K562 (cell line): ENCODE data around the gene CDC42SE2. TPM values are rescaled to one million over a fixed set of nuclear protein-coding genes. Genes with fewer than 3 reads are reported as not detected.

Experiments used
- ATAC-seq: fragments of 200-7000 bp; cut with Tn5 transposase; 3 replicates; pipeline ENCODE4 v1.9.1; 2020; ENCODE audit warnings: moderate library complexity
- BruUV-seq: library from RNA; stranded (reverse); fragments of 400-500 nt; replicated peaks from 2 replicates; lab custom pipeline; 2021; lab: Mats Ljungman, UMichigan
- CTCF ChIA-PET: fragments of 300-600 bp; formaldehyde crosslinking; extraction: SDS; loops from one replicate; lab custom pipeline; 2021; ENCODE audit warnings: low intra/inter-chr PET ratio; lab: Yijun Ruan, JAX
- POLR2A ChIA-PET: fragments of 300-600, 350-650 bp; sonication (Branson Sonifier 250); formaldehyde crosslinking; extraction: SDS; loops from one replicate; lab custom pipeline; 2021; ENCODE audit warnings: antibody characterized with exemption, inconsistent platforms; lab: Yijun Ruan, JAX
- DNase-seq, 4 experiments: peaks; one replicate each; pipeline versions ENCODE4 v3.0.0 to v3.0.0-alpha.2; 2011 to 2018; ENCODE audit warnings: low spot score in 3 of 4, mixed read lengths in 3 of 4; ENCODE audit errors: extremely low read depth in 1 of 4
- FAIRE-seq: peaks from 2 replicates; lab custom pipeline; 2011; peaks lifted over from hg19 to GRCh38; lab: Jason Lieb, UNC
- H2AFZ ChIP-seq: 2 replicates; pipeline ENCODE4 v1.6.0; 2011; ENCODE audit warnings: low read depth, low read length, control low read depth, inconsistent platforms
- H3K27ac ChIP-seq: fragments of 200-600 bp; 3 replicates; pipeline ENCODE4 v1.8.0; 2011; ENCODE audit warnings: low read depth, mild to moderate bottlenecking, control low read depth, inconsistent platforms, low read length, moderate library complexity, mixed read lengths; ENCODE audit errors: extremely low read depth
- H3K27me3 ChIP-seq, 2 experiments: fragments of 300-600 bp in 1 of 2; 2 replicates in 1 of 2; 3 replicates in 1 of 2; pipeline versions ENCODE4 v1.6.0 to v1.8.0; 2011; ENCODE audit warnings: inconsistent platforms in 2 of 2, low read length in 2 of 2, mild to moderate bottlenecking in 1 of 2, mixed read lengths in 1 of 2, moderate library complexity in 1 of 2; ENCODE audit not compliant: control insufficient read depth in 2 of 2, insufficient read depth in 2 of 2
- H3K36me3 ChIP-seq: fragments of 300-600 bp; 3 replicates; pipeline ENCODE4 v1.8.0; 2011; ENCODE audit warnings: mild to moderate bottlenecking, low read length, inconsistent platforms; ENCODE audit not compliant: control insufficient read depth, insufficient read depth
- H3K4me1 ChIP-seq, 2 experiments: fragments of 200-600 bp in 1 of 2; replicated peaks in 1 of 2; 2 replicates in 1 of 2; 3 replicates in 1 of 2; pipeline versions ENCODE4 v1.5.1 to v1.8.0; 2011; ENCODE audit warnings: inconsistent platforms in 2 of 2, low read length in 2 of 2, mild to moderate bottlenecking in 1 of 2, mixed read lengths in 1 of 2, moderate library complexity in 1 of 2; ENCODE audit not compliant: control insufficient read depth in 2 of 2, insufficient read depth in 2 of 2
- H3K4me2 ChIP-seq: 2 replicates; pipeline ENCODE4 v1.6.1; 2011; ENCODE audit warnings: low read length, control low read depth, inconsistent platforms, mixed read lengths; ENCODE audit not compliant: insufficient read depth
- H3K4me3 ChIP-seq: fragments of 200-600 bp; sonication (generic), shearing (Covaris generic); 2 replicates; pipeline ENCODE4 v1.5.1; 2016; ENCODE audit warnings: control low read depth, inconsistent platforms
- H3K79me2 ChIP-seq: fragments of 200-600 bp; 3 replicates; pipeline ENCODE4 v1.8.0; 2011; ENCODE audit warnings: low read length, inconsistent platforms; ENCODE audit not compliant: control insufficient read depth, insufficient read depth
- H3K9ac ChIP-seq, 2 experiments: 2 replicates each; pipeline versions ENCODE4 v1.6.0 to v1.6.1; 2011; ENCODE audit warnings: low read depth in 2 of 2, low read length in 2 of 2, control low read depth in 1 of 2, inconsistent platforms in 1 of 2, mild to moderate bottlenecking in 1 of 2, mixed read lengths in 1 of 2; ENCODE audit not compliant: insufficient read depth in 1 of 2
- H3K9me1 ChIP-seq: one replicate; pipeline ENCODE4 v1.6.0; 2011; ENCODE audit warnings: inconsistent platforms, mild to moderate bottlenecking, low read length, moderate library complexity; ENCODE audit not compliant: control insufficient read depth, insufficient read depth
- H3K9me3 ChIP-seq: replicated peaks from 2 replicates; pipeline ENCODE4 v1.5.1; 2011; ENCODE audit warnings: low read depth, low read length, inconsistent platforms; ENCODE audit not compliant: control insufficient read depth, insufficient read depth
- H4K20me1 ChIP-seq: replicated peaks from 2 replicates; pipeline ENCODE4 v1.6.1; 2011; ENCODE audit warnings: low read length, inconsistent platforms, mixed read lengths; ENCODE audit not compliant: control insufficient read depth, insufficient read depth
- ETS2 ChIP-seq: IDR thresholded peaks from 2 replicates; pipeline ENCODE4 v1.6.1; 2016; ENCODE audit warnings: borderline replicate concordance, missing genetic modification characterization, mild to moderate bottlenecking, moderate library complexity, missing compliant biosample characterization; ENCODE audit not compliant: poor library complexity, severe bottlenecking
- HDAC2 ChIP-seq: fragments of 450-650 bp; IDR thresholded peaks from 2 replicates; pipeline ENCODE4 v1.6.1; 2016; ENCODE audit warnings: mild to moderate bottlenecking
- NR1H2 ChIP-seq: sonication (generic); formaldehyde crosslinking; IDR thresholded peaks from 2 replicates; pipeline ENCODE4 v1.4.0; 2020; ENCODE audit warnings: mild to moderate bottlenecking, missing genetic modification reagents
- SMARCA5 ChIP-seq: fragments of 450-650 bp; IDR thresholded peaks from 2 replicates; pipeline ENCODE4 v1.6.1; 2016
- WHSC1 ChIP-seq: IDR thresholded peaks from one replicate; pipeline ENCODE4 v1.6.1; 2012; ENCODE audit warnings: low read length, control low read depth, inconsistent platforms
- ZNF184 ChIP-seq: sonication (generic); formaldehyde crosslinking; IDR thresholded peaks from 2 replicates; pipeline ENCODE4 v1.5.0; 2020; ENCODE audit warnings: missing genetic modification reagents
- WGBS: fragments of 100-300 bp; shearing (Covaris generic); methylation state at CpG from one replicate; pipeline ENCODE4 v1.1.6; 2016; ENCODE audit warnings: low coverage, mixed read lengths; ENCODE audit not compliant: insufficient coverage; ENCODE audit errors: missing lambda C conversion rate; 5-methylcytosine and 5-hydroxymethylcytosine counted together
- in situ Hi-C: fragments of 300-500 bp; cut with MboI; formaldehyde crosslinking; loops from 4 replicates; pipeline ENCODE4 v1.15.0; 2018; ENCODE audit warnings: inconsistent platforms, mixed read lengths
- intact Hi-C: fragments of 100-400 bp; cut with micrococcal nuclease; formaldehyde crosslinking; loops from 2 replicates; pipeline ENCODE4 v1.14.2; 2022
- polyA plus RNA-seq, 8 experiments: library from polyadenylated mRNA; depleted of rRNA in 4 of 8; stranded (reverse) in 5 of 8; unstranded in 3 of 8; fragments of >200 nt; fragmentation: Nextera tagmentation in 2 of 8; fragmentation: Illumina TruSeq in 1 of 8; extraction: Ambion mirVana in 2 of 8; extraction: Trizol in 1 of 8; gene quantifications; 2 replicates each; pipeline versions ENCODE4 v1.2.1 to v1.2.3, GENCODE V29; 2011 to 2014; ENCODE audit warnings: inconsistent platforms in 1 of 8, missing spikeins in 1 of 8
- total RNA-seq, 7 experiments: library from RNA; depleted of rRNA in 6 of 7; stranded (reverse); fragments of >200 nt in 6 of 7; fragmentation: Illumina TruSeq in 2 of 7; extraction: Trizol in 2 of 7; gene quantifications; 2 replicates each; pipeline versions ENCODE4 v1.2.1 to v1.2.3, GENCODE V29; 2011 to 2021; ENCODE audit warnings: low replicate concordance in 1 of 7
- TF ChIP-seq, protein P1 (sequence below): fragments of 450-650 bp; IDR thresholded peaks from 2 replicates; pipeline ENCODE4 v1.6.1; 2017; ENCODE audit warnings: mild to moderate bottlenecking, moderate library complexity
- TF ChIP-seq, protein P2 (sequence below): fragments of 250-450 bp; sonication (Bioruptor Pico); IDR thresholded peaks from 2 replicates; pipeline ENCODE4 v1.6.1; 2021; ENCODE audit warnings: mild to moderate bottlenecking

Gene CDC42SE2
- total and polyA plus RNA-seq, 9 of the 15 experiments (the other 6 are each of a cell fraction or from before 2014, with no cell fraction given): 24.8 to 44.3 (median 32.7) TPM

DNA sequence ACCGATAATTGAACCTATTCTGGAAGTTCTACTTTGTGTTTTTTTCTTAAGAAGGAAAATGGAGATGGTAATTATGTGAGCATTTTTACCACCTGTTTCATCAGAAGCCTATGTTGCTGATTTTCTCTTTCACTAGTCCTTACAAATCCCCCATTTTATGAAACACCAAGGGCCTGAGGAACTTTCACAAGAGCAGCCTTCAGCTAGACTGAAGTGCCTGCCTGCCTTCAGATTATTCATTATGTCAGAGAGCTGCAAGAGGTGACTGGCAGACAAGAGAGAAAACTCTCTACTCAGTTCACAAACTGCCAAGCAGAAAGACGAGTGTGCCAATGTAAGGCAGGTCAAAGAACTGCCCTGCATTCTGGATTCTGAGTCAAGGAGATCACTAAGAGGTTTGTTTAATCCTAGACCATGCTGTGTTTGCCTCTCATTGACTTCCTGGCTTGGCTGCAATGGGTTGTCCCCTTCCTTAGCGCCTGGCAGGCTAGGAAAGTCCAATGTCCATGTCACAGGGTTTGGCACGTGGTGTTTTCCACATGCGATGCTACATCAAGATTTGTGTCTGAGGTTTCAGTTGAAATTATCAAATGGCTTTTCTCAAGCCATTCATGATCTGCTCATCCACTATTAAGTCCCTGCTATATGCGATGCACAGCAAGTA, 143.3 kb downstream of the CDC42SE2 start:
- FAIRE-seq (no peak), ATAC-seq (no peak), DNase-seq (no peak)
- 0 out of 2 replicates have a peak, but pooled peaks cover 5% of the 10 kb centered on the region for H3K9me3 ChIP-seq
- H3K4me1 ChIP-seq: no peaks in the 10 kb centered on the region
- WGBS: 87% methylated on average over 6 of the region's 6 CpGs
- POLR2A ChIA-PET: interaction anchor here (0.6 to 4.1 kb wide), 2 partner anchors 11 to 331 kb away, joined by 4 to 21 read pairs; no protein-coding TSS in a partner anchor
- no peak overlapping the region for H3K4me3 ChIP-seq
- CTCF ChIA-PET: no interaction called here
- TF ChIP-seq, protein P1, sequence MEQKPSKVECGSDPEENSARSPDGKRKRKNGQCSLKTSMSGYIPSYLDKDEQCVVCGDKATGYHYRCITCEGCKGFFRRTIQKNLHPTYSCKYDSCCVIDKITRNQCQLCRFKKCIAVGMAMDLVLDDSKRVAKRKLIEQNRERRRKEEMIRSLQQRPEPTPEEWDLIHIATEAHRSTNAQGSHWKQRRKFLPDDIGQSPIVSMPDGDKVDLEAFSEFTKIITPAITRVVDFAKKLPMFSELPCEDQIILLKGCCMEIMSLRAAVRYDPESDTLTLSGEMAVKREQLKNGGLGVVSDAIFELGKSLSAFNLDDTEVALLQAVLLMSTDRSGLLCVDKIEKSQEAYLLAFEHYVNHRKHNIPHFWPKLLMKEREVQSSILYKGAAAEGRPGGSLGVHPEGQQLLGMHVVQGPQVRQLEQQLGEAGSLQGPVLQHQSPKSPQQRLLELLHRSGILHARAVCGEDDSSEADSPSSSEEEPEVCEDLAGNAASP: no peak
- no peak for TF ChIP-seq SMARCA5
- TF ChIP-seq ZNF184: no peak
- no peak for TF ChIP-seq HDAC2
- TF ChIP-seq NR1H2 (CRISPR knock-in tag): no peak
- TF ChIP-seq ETS2 (tag): no peak
- TF ChIP-seq, protein P2, sequence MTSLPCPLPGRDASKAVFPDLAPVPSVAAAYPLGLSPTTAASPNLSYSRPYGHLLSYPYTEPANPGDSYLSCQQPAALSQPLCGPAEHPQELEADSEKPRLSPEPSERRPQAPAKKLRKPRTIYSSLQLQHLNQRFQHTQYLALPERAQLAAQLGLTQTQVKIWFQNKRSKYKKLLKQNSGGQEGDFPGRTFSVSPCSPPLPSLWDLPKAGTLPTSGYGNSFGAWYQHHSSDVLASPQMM: no peak
- no peak for TF ChIP-seq WHSC1
- intact Hi-C loops (no loop called here), in situ Hi-C loops (no loop called here)
- peaks cover 52% of the 10 kb centered on the region for H3K36me3 ChIP-seq
- BruUV-seq: no TSS peak
- H3K27me3 ChIP-seq: no peaks in the 10 kb centered on the region
- H4K20me1 ChIP-seq: no peaks in the 10 kb centered on the region
- H3K9me1 ChIP-seq: no peaks in the 10 kb centered on the region
- no peak overlapping the region for H3K4me2 ChIP-seq
- no peak overlapping the region for H3K9ac ChIP-seq
- no peaks in the 10 kb centered on the region for H3K79me2 ChIP-seq
- no peak overlapping the region for H3K27ac ChIP-seq
- H2AFZ ChIP-seq: no peak overlapping the region
